Tongue (tissue), 2 donors: ENCODE results near the gene ACAP3. TPM values are rescaled to one million over a fixed set of nuclear protein-coding genes. Genes with fewer than 3 reads are reported as not detected.

Experiments
- DNase-seq: peaks from one replicate; pipeline ENCODE4 v3.0.0-alpha.2; 2015
- total RNA-seq: library from RNA; depleted of rRNA; stranded (reverse); fragments of >200 nt; gene quantifications from one replicate; pipeline ENCODE4 v1.2.3, GENCODE V29; 2014

Gene ACAP3
- total RNA-seq, 1 donor from 2014 or later = 73.3 TPM

GRCh38 chr1:1299686-1300351, 7.9 kb downstream of the ACAP3 start:
- DNase-seq = no peak

GRCh38 chr1:1298861-1299685, 8.7 kb downstream of the ACAP3 start:
- DNase-seq = peak; percentile 92

DNA sequence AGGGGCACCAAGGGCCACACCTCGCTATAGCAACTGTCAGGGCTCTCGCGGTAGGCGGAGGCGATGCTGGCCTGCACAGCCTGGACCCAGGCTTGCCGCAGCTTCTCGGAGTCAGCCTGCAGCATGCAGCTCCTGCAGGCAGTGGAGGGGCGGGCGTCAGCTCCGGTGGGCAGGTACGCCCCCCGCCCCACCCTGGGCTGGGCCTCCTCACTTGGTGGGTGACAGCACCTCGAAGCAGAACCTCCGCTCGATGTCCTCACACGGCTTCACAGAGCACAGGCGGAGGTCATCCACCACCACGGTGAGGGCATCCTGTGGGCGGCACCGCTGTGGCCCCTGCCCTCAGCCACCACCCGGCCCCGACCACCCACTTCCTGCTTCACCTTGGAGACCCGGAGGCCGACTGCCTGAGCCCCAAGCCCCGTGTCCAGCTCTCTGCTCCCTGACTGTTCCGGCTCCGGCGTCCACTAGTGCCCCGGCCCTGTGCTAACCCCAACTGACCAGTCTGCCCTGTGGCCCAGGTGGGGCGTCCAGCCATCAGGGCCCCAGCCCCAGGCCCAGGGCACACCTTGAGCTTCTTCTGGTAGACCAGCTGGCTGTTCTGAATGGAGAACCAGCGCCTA, 9.8 kb downstream of the ACAP3 start:
- DNase-seq = no peak

DNA sequence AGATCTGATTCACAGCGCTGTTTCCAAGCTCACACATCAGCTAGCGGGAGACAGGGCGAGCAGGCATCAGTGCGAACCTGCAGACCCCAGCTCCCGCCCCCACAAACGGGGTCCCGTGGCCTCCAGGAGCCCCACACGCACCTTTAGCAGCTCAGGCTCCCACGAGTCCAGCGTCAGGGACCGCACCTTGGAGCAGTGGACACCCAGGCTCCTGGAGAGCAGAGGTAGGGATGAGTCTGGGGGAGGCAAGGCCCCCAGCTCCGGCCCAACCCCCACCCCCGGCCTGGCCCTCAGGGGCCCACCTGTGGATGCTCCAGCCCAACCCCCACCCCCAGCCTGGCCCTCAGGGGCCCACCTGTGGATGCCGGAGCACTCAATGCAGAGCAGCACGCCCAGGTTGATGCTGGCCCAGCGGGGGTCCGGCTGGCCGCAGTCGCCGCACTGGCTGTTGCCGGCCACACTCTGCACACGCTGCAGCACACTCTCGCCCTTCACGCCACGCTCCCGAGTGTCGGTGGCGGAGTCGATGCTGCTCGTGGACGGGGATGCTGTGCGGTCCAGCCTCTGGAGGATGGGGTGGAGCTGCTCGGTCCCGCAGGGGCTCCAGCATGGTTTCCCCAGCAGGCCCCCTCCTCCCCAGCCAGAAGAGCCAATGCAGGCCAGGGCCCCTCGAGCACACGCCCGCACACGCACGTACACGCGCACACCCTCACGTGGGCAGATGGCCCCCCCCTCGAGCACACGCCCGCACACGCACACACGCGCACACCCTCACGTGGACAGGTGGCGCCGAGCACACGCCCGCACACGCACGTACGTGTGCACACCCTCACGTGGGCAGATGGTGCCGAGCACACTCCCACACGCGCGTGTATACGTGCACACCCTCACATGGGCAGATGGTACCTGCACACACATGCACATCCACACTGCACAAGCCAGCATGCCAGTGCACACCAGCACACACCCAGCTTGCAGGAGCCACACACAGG, 11.4 kb downstream of the ACAP3 start:
- DNase-seq = no peak

GRCh38 chr1:1295154-1295923, 12.4 kb downstream of the ACAP3 start:
- DNase-seq = no peak

DNA sequence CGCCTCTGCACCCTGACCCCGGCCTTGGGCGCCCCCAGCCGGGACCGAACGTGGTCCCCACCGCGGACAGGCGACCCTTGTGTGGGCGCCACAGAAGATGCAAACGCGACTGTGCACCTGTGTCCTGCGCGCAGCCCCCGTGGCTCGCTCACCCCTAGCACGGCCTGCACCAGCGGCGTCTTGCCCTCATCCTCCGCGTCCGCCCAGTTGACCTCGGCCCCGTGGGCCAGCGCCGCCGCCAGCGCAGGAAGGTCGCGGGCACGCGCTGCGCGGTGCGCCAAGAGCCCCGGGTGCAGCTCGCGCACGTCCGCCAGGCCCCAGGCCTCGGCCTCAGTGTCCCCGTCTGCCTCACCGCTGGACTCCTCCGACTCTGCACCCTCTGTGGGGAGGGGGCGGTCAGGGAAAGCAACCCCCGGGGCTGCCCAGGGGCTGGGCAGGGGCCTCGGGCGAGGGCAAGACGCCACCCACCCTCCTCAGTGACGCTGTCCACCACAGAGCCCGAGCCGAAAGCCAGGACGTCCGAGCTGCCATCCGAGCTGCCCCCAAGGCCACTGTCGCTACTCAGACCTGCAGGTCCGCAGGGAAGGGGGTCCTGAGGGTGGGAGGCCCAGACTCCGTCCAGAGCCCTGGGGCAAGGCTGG, 13.4 kb downstream of the ACAP3 start:
- no peak for DNase-seq

DNA sequence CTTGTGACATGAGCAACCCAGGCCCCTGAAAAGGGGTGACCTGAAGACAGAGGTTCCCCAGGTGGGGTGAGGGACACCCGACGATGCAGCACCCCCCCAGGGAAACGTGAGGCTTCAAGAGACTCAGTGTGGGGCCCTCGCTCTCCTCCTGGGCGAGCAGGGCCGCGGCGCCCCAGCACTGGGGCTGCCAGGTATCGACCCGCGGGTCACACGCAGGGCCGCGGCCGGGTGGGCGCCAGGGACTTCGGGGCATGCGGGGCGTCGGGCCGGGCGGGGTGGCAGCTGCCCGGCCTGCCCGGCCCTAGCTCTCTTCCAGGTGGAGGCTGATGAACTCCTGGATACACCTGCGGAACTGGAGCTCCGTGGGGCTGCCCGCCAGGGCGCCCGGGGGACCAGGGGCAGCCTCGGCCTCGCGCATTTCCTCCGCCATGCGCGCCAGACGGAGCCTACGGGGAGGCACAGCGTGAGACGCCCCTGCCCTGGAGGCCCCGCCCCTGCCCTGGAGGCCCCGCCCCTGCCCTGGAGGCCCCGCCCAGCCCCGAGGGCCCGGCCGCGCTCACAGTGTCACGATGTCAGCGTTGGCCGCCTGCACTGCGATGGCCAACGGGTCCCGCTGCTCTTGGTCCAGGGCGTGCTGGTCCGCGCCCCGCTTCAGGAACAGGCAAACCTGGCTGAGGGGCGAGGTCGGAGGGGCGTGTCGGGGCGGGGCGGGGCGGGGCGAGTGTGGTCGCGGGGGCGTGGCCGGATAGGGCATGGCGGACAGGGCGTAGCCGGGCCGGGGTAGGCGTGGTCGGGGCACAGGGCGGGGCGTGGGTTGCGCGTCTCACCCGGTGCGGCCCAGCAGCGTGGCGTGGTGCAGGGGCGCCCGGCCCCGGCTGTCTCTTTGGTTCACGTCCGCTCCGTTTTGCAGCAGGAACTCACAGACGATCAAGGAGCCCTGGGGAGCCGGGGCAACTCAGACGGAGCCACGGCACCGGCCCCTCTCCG, 14.2 kb downstream of the ACAP3 start:
- no peak for DNase-seq

DNA sequence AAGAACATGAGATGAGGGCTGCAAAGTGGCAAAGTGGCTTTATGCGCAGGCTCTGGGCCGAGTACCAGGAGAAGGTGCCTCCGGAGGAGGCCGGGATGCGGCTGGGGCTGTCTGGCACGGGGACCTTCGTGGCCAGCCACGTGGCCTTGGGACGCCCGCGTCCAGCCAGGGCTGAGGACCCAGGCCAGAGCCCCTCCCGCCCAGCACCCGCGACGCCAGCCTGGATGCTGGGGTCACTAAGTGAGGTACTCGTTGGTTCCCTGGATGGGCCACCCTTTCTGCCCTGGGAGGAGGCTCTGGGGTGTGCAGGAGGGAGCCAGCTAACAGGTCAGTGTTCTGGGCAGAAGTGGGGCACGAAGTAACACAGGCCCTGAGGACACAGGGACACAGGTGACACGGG, 14.9 kb downstream of the ACAP3 start:
- no peak for DNase-seq

DNA sequence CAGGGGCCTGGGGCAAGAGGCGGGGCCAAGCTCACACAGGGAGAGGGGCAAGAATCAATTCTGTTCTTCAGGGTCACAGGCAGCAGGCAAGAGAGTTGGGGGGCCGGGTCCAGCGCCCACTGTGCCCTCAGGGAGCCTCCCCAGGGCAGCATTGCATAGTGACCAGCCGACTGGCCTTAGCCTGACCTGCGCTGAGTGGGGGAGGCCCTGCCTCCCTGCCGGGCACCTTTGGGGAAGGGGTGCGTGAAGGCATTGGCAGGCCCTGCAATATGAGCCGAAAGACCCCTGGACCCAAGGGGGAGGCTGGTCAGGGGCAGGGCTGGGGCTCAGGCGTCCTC, 15.3 kb downstream of the ACAP3 start:
- DNase-seq = no peak

GRCh38 chr1:1291548-1292441, 15.9 kb downstream of the ACAP3 start:
- DNase-seq = peak; percentile 83

GRCh38 chr1:1291023-1291528, 16.7 kb downstream of the ACAP3 start:
- DNase-seq = no peak

- DNase-seq = no peak
These were observed 17.4 kb downstream of the ACAP3 start for GRCh38 chr1:1290238-1290731.

DNA sequence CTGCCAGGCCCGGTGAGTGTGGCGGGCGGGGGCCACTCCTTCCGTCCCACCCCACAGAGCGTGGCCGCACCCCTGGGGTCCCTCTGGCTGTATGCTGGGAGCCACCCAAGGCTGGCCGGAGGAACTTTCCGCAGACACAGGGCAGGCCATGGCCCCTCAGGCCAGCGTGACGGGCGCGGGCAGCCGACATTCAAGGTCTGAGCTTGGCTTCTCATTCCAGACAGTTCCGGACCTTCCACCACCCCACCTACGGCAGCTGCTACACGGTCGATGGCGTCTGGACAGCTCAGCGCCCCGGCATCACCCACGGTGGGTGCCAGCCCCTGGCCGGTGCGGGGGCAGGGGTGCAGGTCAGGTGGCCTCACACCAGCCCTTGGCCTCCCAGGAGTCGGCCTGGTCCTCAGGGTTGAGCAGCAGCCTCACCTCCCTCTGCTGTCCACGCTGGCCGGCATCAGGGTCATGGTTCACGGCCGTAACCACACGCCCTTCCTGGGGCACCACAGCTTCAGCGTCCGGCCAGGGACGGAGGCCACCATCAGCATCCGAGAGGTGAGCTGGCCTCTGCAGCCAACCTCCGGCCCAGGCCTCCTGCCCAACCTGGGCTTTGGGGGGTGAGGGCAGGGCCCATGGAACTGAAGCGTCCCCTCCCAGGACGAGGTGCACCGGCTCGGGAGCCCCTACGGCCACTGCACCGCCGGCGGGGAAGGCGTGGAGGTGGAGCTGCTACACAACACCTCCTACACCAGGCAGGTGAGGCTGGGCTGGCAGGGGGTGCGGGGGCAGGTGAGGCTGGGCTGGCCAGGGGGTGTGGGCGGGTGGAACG, 20.2 kb downstream of the ACAP3 start:
- DNase-seq = no peak

GRCh38 chr1:1286313-1287261, 21.1 kb downstream of the ACAP3 start:
- no peak for DNase-seq

DNA sequence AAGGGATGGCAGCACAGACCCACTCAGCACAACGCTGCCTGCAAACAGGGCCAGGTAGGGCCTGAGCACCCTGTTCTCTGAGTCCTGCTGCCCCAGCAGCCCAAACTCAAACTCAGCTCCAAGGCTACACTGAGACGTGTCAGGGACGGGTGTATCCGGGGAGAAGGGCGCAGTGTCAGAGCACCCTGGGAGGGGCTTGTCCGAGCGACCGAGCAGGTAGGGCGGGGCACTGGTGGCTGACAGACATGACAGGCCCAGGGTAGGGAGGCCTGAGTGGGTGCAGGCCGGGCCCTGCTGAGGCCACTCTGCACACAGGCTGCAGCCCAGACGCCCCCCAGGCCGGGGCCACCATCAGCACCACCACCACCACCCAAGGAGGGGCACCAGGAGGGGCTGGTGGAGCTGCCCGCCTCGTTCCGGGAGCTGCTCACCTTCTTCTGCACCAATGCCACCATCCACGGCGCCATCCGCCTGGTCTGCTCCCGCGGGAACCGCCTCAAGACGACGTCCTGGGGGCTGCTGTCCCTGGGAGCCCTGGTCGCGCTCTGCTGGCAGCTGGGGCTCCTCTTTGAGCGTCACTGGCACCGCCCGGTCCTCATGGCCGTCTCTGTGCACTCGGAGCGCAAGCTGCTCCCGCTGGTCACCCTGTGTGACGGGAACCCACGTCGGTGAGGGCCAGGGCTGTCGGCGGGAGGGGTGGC, 22.0 kb downstream of the ACAP3 start:
- no peak for DNase-seq
